ENCODE measurements around the gene EPYC. TPM values are rescaled to one million over a fixed set of nuclear protein-coding genes. Genes with fewer than 3 reads are reported as not detected.

The EPYC gene
- total RNA-seq, 1 donor from 2014 or later = not detected

Other genes with a start within 250 kb of the EPYC start
- not detected in 2 replicates for gene CCER1, start 49.8 kb downstream of the EPYC start, total RNA-seq
- gene KERA, start 53.1 kb upstream of the EPYC start, total RNA-seq = not detected in 2 replicates
- gene LUM, start 106.5 kb upstream of the EPYC start, total RNA-seq = not detected in 2 replicates
- not detected in 2 replicates for gene DCN, start 177.8 kb upstream of the EPYC start, total RNA-seq